GOT3 (cell line): ENCODE results near the gene HAX1.
A peak's percentile ranks its signal among the peaks of the same experiment; 100 is the strongest.
"Not testable (repeated sequence)": the region's sequence is repeated elsewhere in the genome, so short reads cannot be mapped to it uniquely, and the experiment has no call there.

Source experiments
- DNase-seq: peaks from one replicate; lab custom pipeline; 2025; ENCODE audit warnings: mixed read lengths; lab: John Stamatoyannopoulos, UW

Gene HAX1

GRCh38 chr1:154272217-154272998 lies at the start of gene HAX1:
HAX1 (plus strand) TSS chr1:154272629; CDS start chr1:154272724, 95 bp downstream.
- peak; percentile 72 for DNase-seq

- no peak for DNase-seq
Measured at GRCh38 chr1:154222918-154223317, 49.5 kb upstream of the HAX1 start.

GRCh38 chr1:154223621-154224020 lies 48.8 kb upstream of the HAX1 start:
- DNase-seq: no peak

DNA sequence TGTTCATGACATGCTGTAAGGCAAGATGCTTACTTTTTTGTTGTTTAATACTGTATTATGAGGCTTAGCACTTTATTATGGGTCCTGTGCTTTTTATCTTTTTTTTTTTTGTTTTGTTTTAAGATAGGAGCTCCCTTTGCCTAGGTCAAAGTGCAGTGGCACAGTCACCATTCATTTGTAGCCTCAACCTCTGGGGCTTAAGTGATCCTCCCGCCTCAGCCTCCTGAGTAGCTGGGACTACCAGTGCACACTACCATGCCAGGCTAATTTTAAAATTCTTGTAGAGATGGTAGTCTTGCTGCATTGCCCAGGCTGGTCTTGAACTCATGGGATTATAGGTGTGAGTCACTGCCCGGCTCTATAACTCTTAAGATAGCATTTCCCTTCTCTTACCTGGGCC lies 47.1 kb upstream of the HAX1 start:
- no peak for DNase-seq

DNA sequence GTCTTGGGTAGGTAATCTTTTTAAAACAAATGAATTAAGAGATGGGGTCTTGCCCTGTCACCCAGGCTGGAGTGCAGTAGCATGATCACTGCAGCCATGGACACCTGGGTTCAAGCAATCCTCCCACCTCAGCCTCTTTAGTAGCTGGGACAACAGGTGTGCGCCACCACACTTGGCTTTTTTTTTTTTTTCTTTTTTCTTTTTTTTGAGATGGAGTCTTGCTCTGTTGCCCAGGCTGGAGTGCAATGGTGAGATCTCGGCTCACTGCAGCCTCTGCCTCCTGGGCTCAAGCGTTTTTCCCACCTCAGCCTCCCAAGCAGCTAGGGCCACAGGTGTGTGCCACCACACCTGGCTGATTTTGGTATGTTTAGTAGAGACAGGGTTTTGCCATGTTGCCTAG lies 41.3 kb upstream of the HAX1 start:
- DNase-seq: not testable (repeated sequence)

DNA sequence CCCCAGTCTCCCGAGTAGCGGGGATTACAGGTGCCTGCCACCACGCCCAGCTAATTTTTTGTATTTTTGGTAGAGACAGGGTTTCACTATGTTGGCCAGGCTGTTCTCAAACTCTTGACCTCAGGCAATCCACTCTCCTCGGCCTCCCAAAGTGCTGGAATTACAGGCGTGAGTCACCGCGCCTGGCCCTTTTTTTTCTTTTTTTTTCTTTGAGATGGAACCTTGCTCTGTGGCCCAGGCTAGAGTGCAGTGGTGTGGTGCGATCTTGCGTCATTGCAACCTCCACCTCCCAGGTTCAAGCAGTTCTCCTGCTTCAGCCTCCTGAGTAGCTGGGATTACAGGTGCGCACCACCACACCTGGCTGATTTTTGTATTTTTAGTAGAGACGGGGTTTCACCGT lies 39.3 kb upstream of the HAX1 start:
- not testable (repeated sequence) for DNase-seq

DNA sequence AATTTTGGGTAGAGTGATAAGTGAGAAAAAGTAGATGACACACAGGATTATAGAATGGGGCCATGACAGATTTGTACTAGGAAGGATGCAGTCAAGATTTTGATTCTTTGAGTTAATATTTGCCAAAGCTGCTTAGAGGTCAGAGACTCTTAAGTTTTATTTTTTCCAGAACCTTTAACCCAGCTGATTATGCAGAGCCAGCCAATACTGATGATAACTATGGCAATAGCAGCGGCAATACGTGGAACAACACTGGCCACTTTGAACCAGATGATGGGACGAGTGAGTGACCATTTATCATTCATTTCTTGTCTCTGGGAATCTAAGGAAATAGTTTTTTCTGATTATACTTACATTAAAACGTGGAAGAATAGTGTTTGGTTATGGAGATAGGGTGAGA lies 35.6 kb upstream of the HAX1 start:
- DNase-seq: no peak

- no peak for DNase-seq
Measured at GRCh38 chr1:154237435-154237834, 35.0 kb upstream of the HAX1 start.

DNA sequence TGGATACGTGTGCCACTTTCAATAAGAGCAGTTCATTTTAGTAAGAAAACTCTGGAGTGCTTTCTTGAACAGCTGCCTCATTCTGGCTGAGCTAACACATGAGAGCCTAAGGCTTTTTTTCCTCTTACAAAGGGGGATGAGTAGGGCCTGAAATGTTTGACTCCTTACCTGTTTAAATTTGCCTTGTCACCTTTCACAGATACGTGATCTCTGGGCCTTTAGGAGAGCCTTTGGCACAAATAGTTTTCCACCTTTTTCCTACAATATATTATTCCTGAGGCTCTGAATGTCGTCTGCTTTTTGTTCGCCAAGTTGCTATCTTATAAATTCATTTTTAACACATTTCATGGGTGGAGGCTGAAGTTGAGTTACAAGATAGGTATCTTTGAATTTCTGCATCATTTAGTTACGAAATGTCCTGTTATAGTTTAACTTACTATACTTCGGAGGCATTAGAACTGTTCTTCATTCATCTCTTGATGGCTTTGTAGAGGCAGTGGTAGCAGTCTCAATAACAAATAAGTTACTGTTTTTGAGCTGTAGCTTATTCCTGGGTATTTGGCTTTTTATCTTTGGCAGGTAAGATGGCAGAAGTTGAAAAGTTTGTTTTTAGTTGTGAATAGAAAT lies 34.4 kb upstream of the HAX1 start:
- no peak for DNase-seq

- no peak for DNase-seq
Measured at GRCh38 chr1:154239491-154239890, 32.9 kb upstream of the HAX1 start.

GRCh38 chr1:154240294-154240833 lies 32.1 kb upstream of the HAX1 start:
- DNase-seq: no peak

DNA sequence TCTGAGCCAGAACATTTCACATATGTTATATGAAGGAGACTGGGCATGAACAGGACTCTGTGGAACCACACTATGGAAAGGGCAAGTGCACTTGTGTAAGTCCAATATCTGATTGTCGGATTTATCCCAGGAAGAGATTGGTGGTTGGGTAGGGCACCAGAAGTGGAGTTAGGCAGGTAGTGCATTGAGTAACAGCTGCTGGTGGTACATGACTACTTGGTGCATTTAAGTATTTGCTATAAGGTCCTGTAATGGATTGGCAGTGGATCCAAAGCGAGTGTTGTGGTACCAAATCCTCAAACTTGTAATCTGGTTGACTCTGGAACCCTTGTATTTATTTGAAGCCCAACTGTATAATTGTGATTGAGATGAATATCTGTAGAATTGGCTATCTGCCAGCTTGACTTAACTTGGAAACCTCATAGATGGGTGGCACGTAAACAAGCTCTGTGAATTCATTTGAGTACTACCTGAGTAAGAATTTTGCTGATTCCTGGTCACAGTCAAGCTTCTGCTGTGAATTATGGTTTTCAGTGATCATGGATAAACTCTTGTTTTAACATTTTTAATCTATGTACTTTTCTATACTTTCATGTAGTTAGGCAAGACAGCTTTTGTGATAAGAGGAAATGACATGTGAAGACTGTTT lies 30.6 kb upstream of the HAX1 start:
- DNase-seq: no peak

DNA sequence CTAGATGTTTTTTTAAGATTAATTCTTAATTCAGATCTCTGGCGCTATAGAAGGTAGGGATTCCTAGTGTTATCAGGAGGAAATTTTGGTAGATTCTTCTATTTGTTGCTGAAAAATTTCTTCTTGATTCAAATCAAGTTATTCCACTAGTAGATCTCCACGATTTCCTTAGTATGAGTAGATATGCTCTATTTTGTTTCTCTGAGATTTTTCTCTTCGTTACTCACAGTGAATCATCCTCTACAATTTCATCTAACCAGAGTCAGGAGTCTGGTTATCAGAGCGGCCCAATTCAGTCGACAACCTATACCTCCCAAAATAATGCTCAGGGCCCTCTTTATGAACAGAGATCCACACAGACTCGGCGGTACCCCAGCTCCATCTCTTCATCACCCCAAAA lies 18.8 kb upstream of the HAX1 start:
- DNase-seq: no peak

DNA sequence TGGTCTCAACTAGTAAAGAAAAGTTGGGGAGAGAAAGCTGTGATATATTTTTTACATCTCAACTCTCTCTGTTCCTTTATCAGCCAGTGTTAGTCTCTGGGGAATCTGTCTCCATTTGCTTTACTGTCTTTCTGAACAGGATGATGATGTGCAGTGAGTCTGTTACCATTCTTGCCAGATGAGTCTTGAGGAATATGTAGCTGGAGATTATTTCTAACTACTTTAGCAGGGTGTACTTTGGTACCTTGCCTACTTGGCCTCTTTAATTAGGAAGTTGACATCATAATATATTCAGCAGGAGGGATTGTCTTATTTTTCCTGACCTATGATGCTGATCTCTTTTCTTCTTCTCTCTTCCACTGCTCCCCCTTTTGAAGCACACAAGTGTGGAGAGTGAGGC lies 15.7 kb upstream of the HAX1 start:
- no peak for DNase-seq

GRCh38 chr1:154258784-154259183 lies 13.6 kb upstream of the HAX1 start:
- no peak for DNase-seq

GRCh38 chr1:154260127-154260526 lies 12.3 kb upstream of the HAX1 start:
- DNase-seq: no peak

GRCh38 chr1:154263465-154264332 lies 8.7 kb upstream of the HAX1 start:
- no peak for DNase-seq

GRCh38 chr1:154264454-154264853 lies 8.0 kb upstream of the HAX1 start:
- DNase-seq: no peak

DNA sequence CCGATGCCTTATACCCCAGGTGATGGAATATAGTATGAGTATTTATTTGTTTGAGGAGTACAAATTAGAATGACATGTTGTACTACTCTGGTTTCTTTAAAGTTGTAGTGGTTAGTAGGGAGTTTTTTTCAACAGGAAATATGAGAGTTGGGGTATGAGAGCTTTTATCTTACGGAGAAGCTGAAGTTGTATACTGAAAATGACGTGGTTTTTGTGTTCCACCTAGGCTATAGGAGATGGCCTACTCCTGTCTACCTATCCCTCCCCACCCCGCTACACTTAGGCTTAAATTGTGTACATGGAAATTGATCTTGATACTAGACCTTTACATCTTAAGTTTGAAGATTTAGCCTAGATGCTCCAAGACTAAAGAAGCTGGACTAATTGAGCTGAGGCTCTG lies 6.8 kb upstream of the HAX1 start:
- DNase-seq: no peak

- DNase-seq: no peak
Measured at GRCh38 chr1:154270833-154271232, 1.6 kb upstream of the HAX1 start.

GRCh38 chr1:154272999-154273563 lies 652 bp downstream of the HAX1 start:
- no peak for DNase-seq

- no peak for DNase-seq
Measured at GRCh38 chr1:154276797-154277196, 4.4 kb downstream of the HAX1 start.
